Measurements from ENCODE around the gene PTGIR. TPM values are rescaled to one million over a fixed set of nuclear protein-coding genes. Genes with fewer than 3 reads are reported as not detected.

PTGIR gene
- total RNA-seq, 4 donors from 2014 or later = 0.51 to 3.6 (median 2.1) TPM

GRCh38 chr19:46661020-46661731, 36.3 kb upstream of the PTGIR start, which contains the start of gene DACT3:
TSS of gene DACT3 (minus strand) at chr19:46661182. CDS start at chr19:46661064, 118 bp downstream.
- intact Hi-C loops (cut with DNase I; ENCODE audit: low total_unique reads) = loop anchor here (10.0 kb wide), 2 partner anchors 46 to 126 kb away; no protein-coding TSS in a partner anchor
- peak within 1 kb of the TSS; percentile 21 for H3K4me3 ChIP-seq (ENCODE audit: low read depth, poor library complexity, severe bottlenecking)
- WGBS, 2 donors = 0 to 1% methylated on average over 34 to 38 of the region's 61 CpGs
- TF ChIP-seq, protein P1, sequence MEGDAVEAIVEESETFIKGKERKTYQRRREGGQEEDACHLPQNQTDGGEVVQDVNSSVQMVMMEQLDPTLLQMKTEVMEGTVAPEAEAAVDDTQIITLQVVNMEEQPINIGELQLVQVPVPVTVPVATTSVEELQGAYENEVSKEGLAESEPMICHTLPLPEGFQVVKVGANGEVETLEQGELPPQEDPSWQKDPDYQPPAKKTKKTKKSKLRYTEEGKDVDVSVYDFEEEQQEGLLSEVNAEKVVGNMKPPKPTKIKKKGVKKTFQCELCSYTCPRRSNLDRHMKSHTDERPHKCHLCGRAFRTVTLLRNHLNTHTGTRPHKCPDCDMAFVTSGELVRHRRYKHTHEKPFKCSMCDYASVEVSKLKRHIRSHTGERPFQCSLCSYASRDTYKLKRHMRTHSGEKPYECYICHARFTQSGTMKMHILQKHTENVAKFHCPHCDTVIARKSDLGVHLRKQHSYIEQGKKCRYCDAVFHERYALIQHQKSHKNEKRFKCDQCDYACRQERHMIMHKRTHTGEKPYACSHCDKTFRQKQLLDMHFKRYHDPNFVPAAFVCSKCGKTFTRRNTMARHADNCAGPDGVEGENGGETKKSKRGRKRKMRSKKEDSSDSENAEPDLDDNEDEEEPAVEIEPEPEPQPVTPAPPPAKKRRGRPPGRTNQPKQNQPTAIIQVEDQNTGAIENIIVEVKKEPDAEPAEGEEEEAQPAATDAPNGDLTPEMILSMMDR (IDR thresholded peaks at IDR 0.05) = no peak
- TF ChIP-seq POLR2A (IDR thresholded peaks at IDR 0.05) = no peak
- DNase-seq (ENCODE audit: low spot score in 2 of 2) = peak; percentile 100

GRCh38 chr19:46660551-46661019, 35.7 kb upstream of the PTGIR start:
- intact Hi-C loops (cut with DNase I; ENCODE audit: low total_unique reads) = loop anchor here (10.0 kb wide), 2 partner anchors 46 to 126 kb away; no protein-coding TSS in a partner anchor
- TF ChIP-seq, protein P1 (IDR thresholded peaks at IDR 0.05) = no peak
- TF ChIP-seq POLR2A (IDR thresholded peaks at IDR 0.05) = no peak
- no peak for DNase-seq (ENCODE audit: low spot score in 2 of 2)
- peak overlapping the region; percentile 21 for H3K4me3 ChIP-seq (ENCODE audit: low read depth, poor library complexity, severe bottlenecking)
- WGBS, 2 donors = 1 to 2% methylated on average over 28 to 33 of the region's 40 CpGs

DNA sequence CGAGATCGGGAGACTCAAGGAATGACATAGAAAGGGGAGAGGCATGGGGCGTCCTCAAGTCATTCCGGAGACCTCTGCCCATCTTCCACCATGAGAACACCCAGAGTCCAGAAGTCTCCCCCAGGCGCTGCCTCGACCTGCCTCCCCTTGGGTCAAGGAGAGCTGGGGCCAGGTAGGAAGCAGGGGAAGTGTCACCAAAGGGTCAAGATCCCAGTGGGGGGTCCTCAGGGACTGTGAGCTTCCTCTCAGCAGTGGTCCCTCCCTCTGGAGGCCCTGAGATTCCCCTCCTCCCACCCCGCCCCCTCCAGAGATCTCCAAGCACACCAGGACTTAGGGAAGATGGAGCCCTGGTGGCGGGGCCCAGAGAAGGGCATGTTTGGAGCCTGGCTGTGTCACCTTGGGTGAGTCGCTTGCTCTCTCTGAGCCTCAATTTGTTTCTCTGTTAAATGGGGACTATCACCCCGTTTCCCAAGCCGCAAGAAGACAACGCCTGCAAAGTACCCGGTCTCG, 35.2 kb upstream of the PTGIR start:
- DNase-seq (ENCODE audit: low spot score in 2 of 2) = no peak

DNA sequence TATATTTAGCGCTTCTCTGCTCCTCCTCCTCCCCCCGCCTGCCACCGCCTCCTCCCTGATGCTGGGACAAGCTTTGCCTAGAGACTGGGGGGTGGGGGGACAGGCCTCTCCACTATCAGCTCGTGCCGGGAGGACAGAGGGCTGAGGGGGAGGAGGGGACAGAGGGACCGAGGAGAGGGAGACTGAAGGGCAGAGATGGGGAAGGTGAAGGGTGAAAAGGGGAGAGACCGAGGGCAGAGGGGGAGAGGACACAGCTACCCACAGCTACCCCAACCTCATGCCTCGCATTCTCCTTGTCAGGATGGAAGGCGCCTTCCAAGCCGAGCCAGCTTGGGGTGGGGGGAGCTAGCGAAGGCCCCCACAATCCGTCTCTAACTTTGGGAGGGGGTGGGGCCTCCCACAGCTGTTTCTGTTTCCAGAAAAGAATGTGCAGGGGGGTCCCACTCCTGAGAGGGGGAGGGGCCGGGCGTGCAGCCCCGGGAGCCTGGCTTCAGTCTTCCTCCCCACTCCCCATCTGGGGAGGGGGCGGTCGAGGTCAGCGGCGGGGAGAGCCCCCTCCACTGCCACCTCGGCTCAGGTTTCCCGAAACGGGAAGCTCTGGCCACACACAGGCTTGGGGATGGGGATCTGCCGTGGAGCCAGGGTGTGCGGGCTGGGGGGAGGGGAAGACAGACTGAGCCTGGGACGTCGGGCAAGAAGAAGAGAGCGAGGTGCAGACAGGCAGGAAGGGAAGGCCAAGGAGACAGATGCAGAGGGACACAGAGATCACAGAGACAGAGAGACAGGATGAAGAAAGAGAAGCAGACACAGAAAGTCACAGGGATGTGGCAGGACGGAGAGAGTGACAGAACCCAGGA, 34.5 kb upstream of the PTGIR start:
- intact Hi-C loops (cut with DNase I; ENCODE audit: low total_unique reads) = loop anchor here (10.0 kb wide), 2 partner anchors 45 to 125 kb away; no protein-coding TSS in a partner anchor
- TF ChIP-seq, protein P1 (IDR thresholded peaks at IDR 0.05) = no peak
- TF ChIP-seq POLR2A (IDR thresholded peaks at IDR 0.05) = no peak
- no peak for DNase-seq (ENCODE audit: low spot score in 2 of 2)
- H3K4me3 ChIP-seq (ENCODE audit: low read depth, poor library complexity, severe bottlenecking) = no peak overlapping the region
- WGBS, 2 donors = 5 to 8% methylated on average over 28 of the region's 28 CpGs

More for the DNA sequence above, 35.2 kb upstream of the PTGIR start:
- WGBS, 2 donors = 5 to 7% methylated on average over 14 of the region's 14 CpGs
- no peak overlapping the region for H3K4me3 ChIP-seq (ENCODE audit: low read depth, poor library complexity, severe bottlenecking)
- intact Hi-C loops (cut with DNase I; ENCODE audit: low total_unique reads) = loop anchor here (10.0 kb wide), 2 partner anchors 45 to 125 kb away; no protein-coding TSS in a partner anchor
- TF ChIP-seq, protein P1 (IDR thresholded peaks at IDR 0.05) = no peak
- TF ChIP-seq POLR2A (IDR thresholded peaks at IDR 0.05) = no peak

DNA sequence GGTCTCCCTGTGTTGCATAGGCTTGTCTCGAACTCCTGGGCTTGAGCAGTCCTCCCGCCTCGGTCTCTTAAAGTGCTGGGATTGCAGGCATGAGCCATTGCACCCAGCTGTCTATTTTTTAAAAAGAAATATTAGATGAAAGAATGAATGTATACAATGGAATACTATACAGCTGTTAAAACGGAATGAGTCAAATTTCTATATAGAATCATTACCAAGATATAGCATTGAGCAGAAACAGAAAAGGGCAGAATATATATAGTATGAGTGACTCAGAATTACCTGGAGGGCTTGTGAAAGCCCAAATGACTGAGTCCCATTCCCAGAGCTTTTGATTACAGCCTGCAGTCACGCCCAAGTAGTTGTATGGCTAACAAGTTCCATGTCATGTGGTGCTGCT, 31.7 kb upstream of the PTGIR start:
- DNase-seq (ENCODE audit: low spot score in 2 of 2) = no peak
- H3K4me3 ChIP-seq (ENCODE audit: low read depth, poor library complexity, severe bottlenecking) = no peak overlapping the region
- TF ChIP-seq, protein P1 (IDR thresholded peaks at IDR 0.05) = no peak
- no peak for TF ChIP-seq POLR2A (IDR thresholded peaks at IDR 0.05)
- WGBS, 2 donors = 80 to 88% methylated on average over 5 of the region's 5 CpGs
- intact Hi-C loops (cut with DNase I; ENCODE audit: low total_unique reads) = no loop called here

Measured in lower leg skin (tissue), 4 donors.